Kidney epithelial cell (primary cell): ENCODE measurements around the gene XRRA1. TPM values are rescaled to one million over a fixed set of nuclear protein-coding genes. Genes with fewer than 3 reads are reported as not detected.

Experiments
- DNase-seq: peaks from one replicate; pipeline ENCODE4 v3.0.0-alpha.2; 2010; ENCODE audit warnings: low read depth
- H3K27me3 ChIP-seq: 2 replicates; pipeline ENCODE4 v1.6.0; 2011; ENCODE audit warnings: low read length; ENCODE audit not compliant: control insufficient read depth, insufficient read depth
- H3K36me3 ChIP-seq: 2 replicates; pipeline ENCODE4 v1.5.1; 2011; ENCODE audit warnings: low read length; ENCODE audit not compliant: control insufficient read depth, insufficient read depth
- H3K4me3 ChIP-seq: 2 replicates; pipeline ENCODE4 v1.5.1; 2011; ENCODE audit warnings: low read depth, mild to moderate bottlenecking, control low read depth, low read length
- total RNA-seq: library from RNA; depleted of rRNA; stranded (reverse); fragments of >200 nt; gene quantifications from 2 replicates; pipeline ENCODE4 v1.2.3, GENCODE V29; 2015
- TF ChIP-seq, protein P1 (sequence below): IDR thresholded peaks from 2 replicates; pipeline ENCODE4 v1.5.1; 2011; ENCODE audit warnings: mild to moderate bottlenecking, moderate library complexity, low read length, control low read depth, inconsistent platforms; ENCODE audit not compliant: insufficient read depth, poor library complexity, severe bottlenecking

The XRRA1 gene
- total RNA-seq, 1 donor from 2014 or later, result 3.2 TPM

GRCh38 chr11:74849525-74850391, 99.1 kb downstream of the XRRA1 start:
- Histone ChIP-seq H3K27me3 (no peaks in the 10 kb centered on the region), H3K36me3 (no peaks in the 10 kb centered on the region), H3K4me3 (no peak overlapping the region)
- TF ChIP-seq, protein P1, sequence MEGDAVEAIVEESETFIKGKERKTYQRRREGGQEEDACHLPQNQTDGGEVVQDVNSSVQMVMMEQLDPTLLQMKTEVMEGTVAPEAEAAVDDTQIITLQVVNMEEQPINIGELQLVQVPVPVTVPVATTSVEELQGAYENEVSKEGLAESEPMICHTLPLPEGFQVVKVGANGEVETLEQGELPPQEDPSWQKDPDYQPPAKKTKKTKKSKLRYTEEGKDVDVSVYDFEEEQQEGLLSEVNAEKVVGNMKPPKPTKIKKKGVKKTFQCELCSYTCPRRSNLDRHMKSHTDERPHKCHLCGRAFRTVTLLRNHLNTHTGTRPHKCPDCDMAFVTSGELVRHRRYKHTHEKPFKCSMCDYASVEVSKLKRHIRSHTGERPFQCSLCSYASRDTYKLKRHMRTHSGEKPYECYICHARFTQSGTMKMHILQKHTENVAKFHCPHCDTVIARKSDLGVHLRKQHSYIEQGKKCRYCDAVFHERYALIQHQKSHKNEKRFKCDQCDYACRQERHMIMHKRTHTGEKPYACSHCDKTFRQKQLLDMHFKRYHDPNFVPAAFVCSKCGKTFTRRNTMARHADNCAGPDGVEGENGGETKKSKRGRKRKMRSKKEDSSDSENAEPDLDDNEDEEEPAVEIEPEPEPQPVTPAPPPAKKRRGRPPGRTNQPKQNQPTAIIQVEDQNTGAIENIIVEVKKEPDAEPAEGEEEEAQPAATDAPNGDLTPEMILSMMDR, result no peak
- peak; percentile 18 for DNase-seq

- no peaks in the 10 kb centered on the region for H3K27me3 ChIP-seq
- TF ChIP-seq, protein P1, result no peak
- no peak for DNase-seq
- H3K36me3 ChIP-seq, result no peaks in the 10 kb centered on the region
- H3K4me3 ChIP-seq, result no peak overlapping the region
These were observed 101.0 kb downstream of the XRRA1 start for GRCh38 chr11:74847895-74848294.

GRCh38 chr11:74847395-74847794, 101.5 kb downstream of the XRRA1 start:
- TF ChIP-seq, protein P1, result no peak
- DNase-seq, result no peak
- no peak overlapping the region for H3K4me3 ChIP-seq
- H3K36me3 ChIP-seq, result peaks cover 1% of the 10 kb centered on the region
- no peaks in the 10 kb centered on the region for H3K27me3 ChIP-seq

DNA sequence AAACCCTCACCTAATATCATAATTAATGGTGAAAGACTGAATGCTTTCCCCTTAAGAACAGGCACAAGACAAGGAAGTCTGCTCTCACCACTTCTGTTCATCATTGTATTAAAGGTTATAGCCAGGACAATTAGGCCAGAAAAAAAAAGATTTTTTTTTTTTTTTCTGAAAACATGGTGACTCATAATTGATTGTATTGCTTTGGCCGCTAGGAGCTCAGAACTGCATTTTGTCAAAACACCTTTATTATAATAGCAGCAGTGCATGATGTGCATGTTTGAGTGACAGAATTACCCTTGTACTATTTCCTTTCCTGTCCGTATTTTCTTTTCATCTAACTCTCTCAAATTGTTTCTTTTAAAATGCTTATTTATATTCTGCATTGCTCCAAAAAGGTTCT, 102.1 kb downstream of the XRRA1 start:
- DNase-seq, result no peak
- Histone ChIP-seq H3K36me3 (peaks cover 1% of the 10 kb centered on the region), H3K27me3 (no peaks in the 10 kb centered on the region), H3K4me3 (no peak overlapping the region)
- TF ChIP-seq, protein P1, result no peak

DNA sequence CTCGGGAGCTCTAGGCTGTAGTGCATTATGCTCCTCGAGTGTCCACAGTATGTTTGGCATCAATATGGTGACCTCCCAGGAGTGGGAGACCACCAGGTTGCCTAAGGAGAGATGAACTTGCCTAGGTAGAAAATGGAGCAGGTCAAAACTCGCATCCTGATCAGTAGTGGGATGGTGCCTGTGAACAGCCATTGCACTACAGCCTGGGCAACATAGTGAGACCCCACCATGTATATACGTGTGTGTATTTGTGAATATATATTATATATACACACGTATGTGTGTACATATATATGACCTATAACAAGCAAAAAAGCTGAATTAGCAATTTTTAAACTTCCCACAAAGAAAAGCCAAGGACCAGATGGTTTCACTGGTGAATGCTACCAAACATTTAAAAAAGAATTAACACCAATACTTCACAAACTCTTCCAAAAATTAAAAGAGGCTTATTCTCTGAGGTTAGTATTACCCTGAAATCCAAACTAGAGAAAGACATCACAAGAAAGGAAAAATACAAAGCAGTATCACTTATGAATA, 102.8 kb downstream of the XRRA1 start:
- DNase-seq, result no peak
- TF ChIP-seq, protein P1, result no peak
- Histone ChIP-seq H3K4me3 (no peak overlapping the region), H3K36me3 (peaks cover 1% of the 10 kb centered on the region), H3K27me3 (no peaks in the 10 kb centered on the region)

GRCh38 chr11:74844865-74845264, 104.0 kb downstream of the XRRA1 start:
- DNase-seq, result no peak
- Histone ChIP-seq H3K36me3 (peaks cover 1% of the 10 kb centered on the region), H3K27me3 (no peaks in the 10 kb centered on the region), H3K4me3 (no peak overlapping the region)
- TF ChIP-seq, protein P1, result no peak
